KOPT-K1 (cell line): ENCODE results near the gene MAML3.

Source experiments
- H3K27ac ChIP-seq: fragments of 200-600 bp; sonication (generic); 2 replicates; pipeline ENCODE4 v1.5.1; 2016; ENCODE audit warnings: antibody characterized with exemption, mild to moderate bottlenecking, low read depth, low read length; ENCODE audit not compliant: poor library complexity, severe bottlenecking
- H3K36me3 ChIP-seq: fragments of 200-600 bp; sonication (generic); 2 replicates; pipeline ENCODE4 v1.5.1; 2017; ENCODE audit warnings: antibody characterized with exemption, mild to moderate bottlenecking, low read length, moderate library complexity; ENCODE audit not compliant: insufficient read depth
- H3K9me3 ChIP-seq: fragments of 200-600 bp; sonication (generic); 2 replicates; pipeline ENCODE4 v1.5.1; 2017; ENCODE audit warnings: antibody characterized with exemption, low read length, mild to moderate bottlenecking; ENCODE audit not compliant: insufficient read depth, poor library complexity, severe bottlenecking

The MAML3 gene

DNA sequence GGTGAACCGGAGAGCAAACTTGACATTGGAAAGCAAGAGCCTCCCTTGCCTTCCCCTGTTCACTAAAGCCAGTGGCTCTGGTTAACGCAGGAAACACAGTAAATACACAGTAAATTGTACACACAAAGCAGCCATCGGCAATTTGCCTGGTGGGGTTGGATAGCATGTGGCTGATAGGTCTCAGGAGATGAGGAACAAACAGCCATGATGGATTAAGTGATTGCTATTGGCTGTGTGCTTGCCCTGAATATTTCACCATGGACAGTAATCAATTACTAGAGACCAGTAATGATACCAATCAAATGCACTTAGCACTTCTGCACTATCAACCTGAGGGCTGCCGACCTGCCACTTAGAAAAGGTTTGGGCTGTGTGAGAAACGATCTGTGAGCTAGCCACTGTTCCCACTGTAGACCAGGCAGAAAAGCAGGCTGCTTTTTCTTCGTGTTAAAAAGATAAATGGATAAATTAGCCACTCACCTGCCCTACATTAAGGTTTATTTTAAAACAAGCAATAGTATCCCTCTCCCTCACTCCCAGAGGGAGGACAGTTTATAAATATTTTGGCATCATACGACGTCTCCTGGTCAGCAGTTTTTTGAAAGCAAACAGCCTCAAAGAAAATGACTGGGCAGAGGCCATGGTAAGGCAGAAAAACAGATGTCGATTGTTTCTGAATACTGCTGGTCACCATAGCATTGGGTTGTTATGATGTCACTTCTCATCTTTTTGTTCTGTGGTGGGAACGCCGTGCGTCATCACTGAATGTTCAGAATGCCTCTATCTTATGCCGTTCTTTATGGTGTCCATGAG, 167.1 kb downstream of the MAML3 start:
- H3K9me3 ChIP-seq, result no peaks in the 10 kb centered on the region
- no peak overlapping the region for H3K27ac ChIP-seq
- H3K36me3 ChIP-seq, result no peaks in the 10 kb centered on the region

DNA sequence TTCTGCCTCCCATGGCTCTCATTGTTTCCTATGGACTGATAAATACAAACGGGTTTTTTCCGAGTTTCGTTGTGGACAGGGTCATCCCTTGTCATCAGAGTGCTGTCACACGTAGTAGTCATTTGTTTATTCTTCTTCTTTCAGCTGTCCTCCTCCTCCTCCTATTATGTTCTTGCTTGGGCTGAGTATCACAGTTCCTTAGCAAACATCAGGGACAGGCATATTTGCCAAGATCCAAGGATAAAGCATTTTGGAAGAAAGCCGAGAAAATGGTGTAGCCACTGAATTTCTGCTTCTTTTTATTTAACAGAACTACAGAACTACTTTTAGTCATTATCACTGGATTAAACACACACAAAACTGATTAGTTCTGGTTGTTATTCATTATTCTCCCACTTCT, 167.9 kb downstream of the MAML3 start:
- Histone ChIP-seq H3K27ac (no peak overlapping the region), H3K9me3 (no peaks in the 10 kb centered on the region), H3K36me3 (no peaks in the 10 kb centered on the region)

DNA sequence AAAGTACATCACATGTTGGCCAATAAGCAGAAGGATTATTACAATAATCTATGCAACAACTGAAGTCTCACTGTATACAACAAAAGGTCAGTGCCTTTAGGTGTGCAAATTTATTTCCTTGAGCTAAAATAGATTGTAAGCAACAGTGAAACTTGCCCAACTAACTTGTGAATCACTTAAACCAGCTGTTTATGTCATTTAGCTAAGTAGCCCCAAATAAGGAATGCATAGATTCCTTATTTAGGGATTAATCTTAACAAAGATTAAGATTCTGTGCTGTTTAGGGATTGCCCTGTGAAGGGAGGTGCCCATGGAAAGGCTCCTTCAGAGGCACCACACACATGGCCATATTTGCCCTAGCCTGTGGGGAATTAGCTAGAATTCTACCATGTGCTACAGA, 168.6 kb downstream of the MAML3 start:
- no peak overlapping the region for H3K27ac ChIP-seq
- no peaks in the 10 kb centered on the region for H3K36me3 ChIP-seq
- H3K9me3 ChIP-seq, result no peaks in the 10 kb centered on the region

DNA sequence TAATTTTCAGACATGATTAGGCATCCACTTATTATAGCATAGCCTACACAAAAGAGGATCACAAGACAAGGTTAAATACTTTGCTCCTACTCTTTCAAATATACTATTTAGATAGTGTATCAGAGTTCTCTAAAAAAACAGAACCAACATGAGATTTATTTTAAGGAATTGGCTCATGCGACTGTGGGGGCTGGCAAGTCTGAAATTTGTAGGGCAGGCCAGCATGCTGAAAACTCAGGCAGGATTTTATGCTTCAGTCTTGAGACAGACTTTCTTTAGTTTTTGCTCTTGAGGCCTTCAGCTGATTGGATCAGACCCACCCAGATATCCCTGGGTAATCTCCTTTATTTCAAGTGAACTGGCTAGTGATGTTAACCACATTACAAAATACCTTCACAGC, 169.5 kb downstream of the MAML3 start:
- no peak overlapping the region for H3K27ac ChIP-seq
- H3K9me3 ChIP-seq, result no peaks in the 10 kb centered on the region

DNA sequence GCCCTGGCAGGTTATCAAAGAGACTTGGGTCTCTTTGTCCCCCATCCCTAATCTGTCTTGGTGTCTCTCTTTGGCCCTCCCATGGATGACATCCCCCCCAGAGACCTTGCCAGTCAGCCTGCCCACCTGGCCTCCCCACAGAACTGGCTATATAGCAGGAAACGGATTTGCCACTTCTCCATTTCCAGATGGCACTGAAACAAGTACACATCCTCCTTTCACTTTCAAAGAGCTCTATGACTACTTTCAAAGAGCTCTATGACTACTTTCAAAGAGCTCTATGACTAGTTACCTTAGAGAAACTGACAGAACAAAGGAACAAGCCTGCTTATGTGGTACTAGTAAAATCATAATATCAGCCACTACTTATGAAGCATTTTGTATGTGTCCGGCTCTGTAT, 175.3 kb downstream of the MAML3 start:
- peak overlapping the region; percentile 11 for H3K27ac ChIP-seq
- no peaks in the 10 kb centered on the region for H3K9me3 ChIP-seq
- no peaks in the 10 kb centered on the region for H3K36me3 ChIP-seq

More for the DNA sequence above, 169.5 kb downstream of the MAML3 start:
- no peaks in the 10 kb centered on the region for H3K36me3 ChIP-seq

DNA sequence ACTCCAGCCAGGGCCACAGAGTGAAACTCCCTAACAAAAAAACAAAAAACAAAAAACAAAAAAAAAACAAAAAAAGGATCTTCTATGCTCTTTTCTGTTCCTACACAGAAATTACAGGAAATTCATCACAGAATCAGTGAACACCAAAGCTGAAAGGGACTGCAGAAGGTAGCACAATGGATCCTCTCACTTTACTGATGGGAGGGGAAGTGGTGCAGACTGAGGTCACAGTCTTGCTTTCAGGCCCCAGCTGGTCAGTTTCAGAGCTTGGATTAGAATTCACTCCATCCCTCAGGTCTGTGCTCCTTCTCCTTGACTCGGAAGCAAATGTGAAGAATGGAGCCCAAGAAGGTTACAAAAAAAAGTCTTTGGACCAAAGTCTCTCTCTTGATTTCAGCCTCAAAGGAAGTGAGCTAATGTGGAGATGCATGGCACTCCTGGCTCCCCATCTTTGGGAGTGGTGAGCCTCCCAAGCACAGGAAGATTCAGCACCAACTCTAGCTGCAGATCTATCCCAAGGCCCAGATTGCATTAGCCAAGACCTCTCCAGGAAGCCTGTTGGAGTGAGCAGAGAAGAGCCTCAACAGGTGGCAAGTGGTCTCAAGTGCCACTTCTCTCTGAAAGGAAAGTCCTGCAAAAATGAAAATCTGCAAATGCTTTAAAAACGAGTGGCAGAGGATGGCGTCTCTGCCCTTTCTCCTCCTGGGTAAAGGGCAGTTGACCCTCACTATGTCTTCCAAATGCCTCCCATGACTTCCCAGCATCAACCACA, 176.0 kb downstream of the MAML3 start:
- Histone ChIP-seq H3K36me3 (no peaks in the 10 kb centered on the region), H3K27ac (peak overlapping the region; percentile 11), H3K9me3 (no peaks in the 10 kb centered on the region)

DNA sequence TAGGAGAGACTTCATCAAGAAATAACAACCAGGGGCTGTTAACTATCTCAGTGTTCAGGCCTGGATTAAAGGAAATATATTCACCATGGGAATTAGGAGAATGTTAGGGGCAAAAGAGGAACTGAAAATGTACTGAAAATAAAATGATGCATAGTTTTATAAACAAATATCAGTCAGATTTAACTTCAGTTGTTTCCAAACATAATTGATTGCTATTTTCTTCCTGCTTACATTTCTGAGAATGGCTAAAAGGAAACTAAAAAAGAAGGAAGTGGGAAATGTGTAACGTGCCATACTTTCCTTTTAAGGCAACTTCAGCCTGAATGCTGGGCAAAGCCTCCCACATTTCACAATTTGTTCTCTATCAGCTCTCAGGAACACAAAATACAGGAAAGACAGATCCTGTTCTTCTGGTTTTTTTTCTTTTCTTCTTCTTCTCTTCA, 178.1 kb downstream of the MAML3 start:
- H3K36me3 ChIP-seq, result no peaks in the 10 kb centered on the region
- H3K9me3 ChIP-seq, result no peaks in the 10 kb centered on the region
- H3K27ac ChIP-seq, result no peak overlapping the region

DNA sequence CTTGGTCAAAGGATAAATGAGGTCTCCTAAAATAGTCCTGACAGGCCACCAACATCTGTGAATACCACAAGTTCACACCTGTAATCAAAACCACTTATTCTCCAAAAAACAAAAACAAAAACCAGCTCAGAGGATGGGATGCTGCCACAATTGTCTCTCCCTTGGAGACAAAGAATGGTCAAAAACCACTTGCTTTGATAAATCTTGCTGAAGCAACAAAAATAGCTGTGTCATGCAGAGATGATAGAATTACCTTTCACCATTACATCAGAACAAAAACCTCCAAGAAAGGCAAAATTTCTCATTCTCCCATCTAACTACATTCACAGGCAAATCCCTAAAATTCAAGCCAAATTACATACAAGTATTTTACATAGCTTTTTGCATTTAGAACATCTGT, 180.4 kb downstream of the MAML3 start:
- Histone ChIP-seq H3K9me3 (no peaks in the 10 kb centered on the region), H3K36me3 (no peaks in the 10 kb centered on the region), H3K27ac (no peak overlapping the region)

DNA sequence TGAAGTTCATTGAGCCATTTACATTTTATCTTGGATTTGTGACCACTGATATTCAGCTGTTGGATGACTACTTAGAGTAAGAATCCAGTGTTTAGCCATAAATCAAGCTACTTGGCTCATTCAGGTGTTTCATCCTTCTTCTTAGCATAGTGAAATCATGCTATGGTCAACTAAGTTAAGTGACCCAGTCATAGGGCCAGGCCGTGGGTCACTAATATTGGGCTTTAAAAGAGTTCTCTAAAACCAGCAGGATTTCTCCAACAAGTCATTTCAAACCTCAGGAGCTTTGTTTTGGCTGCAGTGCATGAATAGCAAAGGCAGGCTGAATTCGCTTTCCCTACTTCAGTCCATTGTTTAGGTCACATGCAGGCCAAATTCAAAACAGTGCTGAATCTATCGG, 181.0 kb downstream of the MAML3 start:
- H3K9me3 ChIP-seq, result no peaks in the 10 kb centered on the region
- no peak overlapping the region for H3K27ac ChIP-seq
- H3K36me3 ChIP-seq, result no peaks in the 10 kb centered on the region

DNA sequence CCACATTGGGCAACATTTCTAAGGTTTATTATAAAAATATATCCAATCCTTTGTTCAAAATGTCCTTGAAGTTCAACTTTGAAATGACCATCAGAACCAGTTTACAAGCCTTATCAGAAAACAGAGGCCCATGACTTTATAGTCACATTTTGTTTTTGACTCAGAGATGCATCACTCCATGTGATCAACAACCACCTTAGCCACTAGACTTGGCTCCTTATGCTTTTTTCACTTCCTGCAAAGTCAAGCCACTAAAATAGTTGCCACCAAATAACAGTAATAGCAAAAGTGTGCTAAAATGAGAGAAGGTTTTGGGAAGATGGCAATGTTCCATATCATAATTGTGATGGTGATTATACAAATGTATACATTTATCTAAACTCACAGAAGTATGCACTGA, 181.7 kb downstream of the MAML3 start:
- Histone ChIP-seq H3K27ac (no peak overlapping the region), H3K9me3 (no peaks in the 10 kb centered on the region), H3K36me3 (no peaks in the 10 kb centered on the region)

DNA sequence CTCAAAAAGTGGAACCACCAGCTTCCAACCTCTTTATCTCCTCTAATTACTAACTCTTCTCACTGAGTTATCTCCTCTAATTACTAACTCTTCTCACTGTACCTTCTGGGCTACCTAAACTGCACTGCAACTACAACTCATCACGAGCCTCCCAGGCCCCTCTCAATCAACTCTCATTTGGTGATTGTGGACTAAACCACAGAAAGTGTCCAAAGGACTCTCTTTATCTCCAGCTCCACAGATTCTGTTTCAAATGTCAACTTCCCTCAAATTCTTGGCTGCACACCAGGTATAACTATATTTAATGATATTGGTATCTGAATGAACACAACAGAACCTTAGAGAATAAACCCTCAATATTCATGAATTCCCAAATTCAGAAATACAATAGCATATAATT, 182.9 kb downstream of the MAML3 start:
- H3K27ac ChIP-seq, result no peak overlapping the region
- H3K36me3 ChIP-seq, result no peaks in the 10 kb centered on the region
- H3K9me3 ChIP-seq, result no peaks in the 10 kb centered on the region

DNA sequence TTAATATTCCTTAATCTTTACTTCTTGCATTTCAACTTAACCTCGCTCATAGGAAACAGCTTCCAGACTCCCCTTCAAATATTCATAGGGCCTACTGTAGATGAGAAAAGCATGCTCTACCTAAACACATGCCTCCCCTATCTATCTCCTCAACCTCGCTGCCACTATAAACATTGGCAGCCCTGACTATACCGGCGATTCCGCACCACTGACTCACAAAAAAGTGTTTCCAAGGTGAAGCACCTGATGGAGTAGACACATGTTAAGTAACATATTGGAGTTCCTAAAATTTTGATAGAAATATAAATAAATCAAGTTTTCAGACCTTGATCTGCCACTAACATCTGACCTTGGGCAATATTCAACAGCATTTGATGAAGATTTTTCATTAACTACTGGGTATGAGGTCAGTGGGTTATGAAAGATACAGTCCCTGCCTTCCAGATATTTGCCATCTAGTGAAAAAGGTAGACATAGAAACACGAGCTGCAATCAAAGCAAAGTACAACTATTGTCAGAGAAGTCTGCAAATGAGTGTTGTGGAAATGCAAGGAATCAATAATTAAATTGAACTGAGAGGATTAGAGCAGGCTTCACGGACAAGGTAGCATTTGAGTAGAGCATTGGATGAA, 184.2 kb downstream of the MAML3 start:
- Histone ChIP-seq H3K9me3 (no peaks in the 10 kb centered on the region), H3K27ac (no peak overlapping the region), H3K36me3 (no peaks in the 10 kb centered on the region)

DNA sequence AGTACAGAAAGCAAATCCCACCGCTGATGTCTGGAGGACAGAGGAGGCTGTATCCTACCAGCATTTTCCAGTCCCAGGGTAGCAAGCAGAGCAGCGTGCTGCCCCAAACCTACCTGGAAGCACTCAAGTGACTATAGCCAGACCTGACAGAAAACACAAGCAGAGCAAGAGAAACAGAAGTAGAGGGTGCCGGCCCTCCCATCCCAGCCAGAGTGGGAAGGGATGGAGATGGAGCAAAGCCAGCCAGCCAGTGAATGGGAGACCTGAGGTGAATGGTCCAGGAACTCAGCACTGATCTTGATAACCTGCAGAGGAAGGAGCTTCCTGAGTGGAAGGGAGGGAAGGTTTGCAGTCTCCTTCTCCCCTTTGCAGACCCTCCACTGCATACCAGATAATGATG, 185.2 kb downstream of the MAML3 start:
- H3K36me3 ChIP-seq, result no peaks in the 10 kb centered on the region
- H3K27ac ChIP-seq, result no peak overlapping the region
- H3K9me3 ChIP-seq, result no peaks in the 10 kb centered on the region

DNA sequence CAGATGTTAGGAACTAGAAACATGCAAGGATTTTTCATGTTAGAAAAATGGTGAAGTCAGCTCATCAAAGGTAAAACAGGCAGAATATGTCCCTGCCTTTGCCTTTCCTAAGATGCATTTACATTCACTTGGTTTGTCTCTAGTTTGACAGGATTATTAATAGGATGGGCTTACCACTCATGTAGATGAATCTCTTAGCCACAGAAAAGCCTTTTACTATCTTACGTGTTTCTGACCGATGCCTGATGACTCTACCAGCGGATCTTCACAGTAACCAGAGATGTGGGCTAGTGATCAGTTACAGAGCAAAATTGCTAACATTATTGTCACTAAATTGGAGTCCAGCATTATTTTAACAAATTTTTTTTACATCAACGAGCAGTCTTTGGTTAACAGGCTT, 187.6 kb downstream of the MAML3 start:
- Histone ChIP-seq H3K36me3 (no peaks in the 10 kb centered on the region), H3K27ac (no peak overlapping the region), H3K9me3 (no peaks in the 10 kb centered on the region)

DNA sequence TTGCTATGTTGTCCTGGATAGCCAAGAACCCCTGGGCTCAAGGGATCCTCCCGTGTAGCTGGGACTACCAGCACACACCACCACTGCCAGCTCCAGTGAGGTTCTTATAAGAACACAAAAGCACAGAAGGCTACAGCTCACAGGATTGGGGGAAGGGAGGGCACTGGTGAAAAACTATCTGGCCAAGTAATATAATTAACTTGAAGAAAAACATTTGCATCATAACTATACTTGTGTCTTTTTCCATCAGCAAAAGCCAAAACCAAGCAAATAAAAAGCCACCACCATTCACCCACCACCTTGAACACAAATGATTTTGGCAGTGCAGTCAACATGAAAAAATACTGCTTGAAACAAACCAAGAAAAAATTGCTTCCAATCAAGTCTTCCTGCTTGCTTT, 188.2 kb downstream of the MAML3 start:
- no peak overlapping the region for H3K27ac ChIP-seq
- no peaks in the 10 kb centered on the region for H3K36me3 ChIP-seq
- no peaks in the 10 kb centered on the region for H3K9me3 ChIP-seq
